ENCODE measurements around the gene MGP.

The MGP gene

GRCh38 chr12:14876833-14877232 lies 8.8 kb downstream of the MGP start:
- no peak overlapping the region for H3K23ac ChIP-seq (ENCODE audit: low read depth, low read length, poor library complexity)
- H2BK120ac ChIP-seq (ENCODE audit: low read depth, low read length) = no peak overlapping the region
- no peaks in the 10 kb centered on the region for H3K9me3 ChIP-seq (replicated peaks in 1 of 2; ENCODE audit: control insufficient read depth in 2 of 2, insufficient read depth in 1 of 2, low read depth in 1 of 2, low read length in 2 of 2)
- H2BK12ac ChIP-seq (ENCODE audit: low read length) = no peak overlapping the region
- H3K36me3 ChIP-seq (replicated peaks in 1 of 2; ENCODE audit: control insufficient read depth in 2 of 2, insufficient read depth in 2 of 2, low read length in 2 of 2) = no peaks in the 10 kb centered on the region
- no peak overlapping the region for H2AFZ ChIP-seq (ENCODE audit: low read length)
- no peak overlapping the region for H2BK15ac ChIP-seq (ENCODE audit: low read length)
- H3K79me1 ChIP-seq (ENCODE audit: low read depth, low read length) = no peaks in the 10 kb centered on the region
- no CpG with 5 or more reads among the region's 2 CpGs for WGBS, 2 donors (ENCODE audit: extremely low coverage in 2 of 2, insufficient read length in 2 of 2, insufficient replicate concordance in 1 of 2)
- no peak overlapping the region for H3K4me3 ChIP-seq (ENCODE audit: low read length in 2 of 2)
- H3K14ac ChIP-seq (ENCODE audit: low read length) = no peak overlapping the region
- H3K18ac ChIP-seq (ENCODE audit: low read length) = no peak overlapping the region
- H4K8ac ChIP-seq (ENCODE audit: low read depth, low read length) = no peak overlapping the region
- no peak overlapping the region for H2AK5ac ChIP-seq (ENCODE audit: low read depth, low read length)
- H4K91ac ChIP-seq (ENCODE audit: low read depth, low read length, poor library complexity) = no peak overlapping the region
- no peak overlapping the region for H3K9ac ChIP-seq (ENCODE audit: low read depth, low read length, poor library complexity)
- H3K4me2 ChIP-seq (ENCODE audit: insufficient read depth, low read length, poor library complexity, severe bottlenecking) = no peak overlapping the region
- H3K4me1 ChIP-seq (ENCODE audit: control insufficient read depth in 2 of 2, insufficient read depth in 1 of 2, low read depth in 1 of 2, low read length in 2 of 2) = no peaks in the 10 kb centered on the region
- no peak overlapping the region for H3K27ac ChIP-seq (replicated peaks; ENCODE audit: low read length)
- H2BK5ac ChIP-seq (ENCODE audit: low read length) = no peak overlapping the region
- no peak for DNase-seq (ENCODE audit: low spot score)
- H3K27me3 ChIP-seq (ENCODE audit: control insufficient read depth in 3 of 3, insufficient read depth in 3 of 3, low read depth in 1 of 3, low read length in 3 of 3) = no peaks in the 10 kb centered on the region
- no peak overlapping the region for H3K4ac ChIP-seq (ENCODE audit: low read length)

- no peak for DNase-seq (ENCODE audit: low spot score)
- no peak overlapping the region for H3K4me2 ChIP-seq (ENCODE audit: insufficient read depth, low read length, poor library complexity, severe bottlenecking)
- no peak overlapping the region for H3K4ac ChIP-seq (ENCODE audit: low read length)
- no peak overlapping the region for H2AFZ ChIP-seq (ENCODE audit: low read length)
- H4K91ac ChIP-seq (ENCODE audit: low read depth, low read length, poor library complexity) = no peak overlapping the region
- no peak overlapping the region for H4K8ac ChIP-seq (ENCODE audit: low read depth, low read length)
- H3K36me3 ChIP-seq (replicated peaks in 1 of 2; ENCODE audit: control insufficient read depth in 2 of 2, insufficient read depth in 2 of 2, low read length in 2 of 2) = no peaks in the 10 kb centered on the region
- H3K9me3 ChIP-seq (replicated peaks in 1 of 2; ENCODE audit: control insufficient read depth in 2 of 2, insufficient read depth in 1 of 2, low read depth in 1 of 2, low read length in 2 of 2) = no peaks in the 10 kb centered on the region
- H2BK15ac ChIP-seq (ENCODE audit: low read length) = no peak overlapping the region
- H3K27ac ChIP-seq (replicated peaks; ENCODE audit: low read length) = no peak overlapping the region
- H3K4me1 ChIP-seq (ENCODE audit: control insufficient read depth in 2 of 2, insufficient read depth in 1 of 2, low read depth in 1 of 2, low read length in 2 of 2) = no peaks in the 10 kb centered on the region
- no peak overlapping the region for H3K23ac ChIP-seq (ENCODE audit: low read depth, low read length, poor library complexity)
- H2BK12ac ChIP-seq (ENCODE audit: low read length) = no peak overlapping the region
- H2BK120ac ChIP-seq (ENCODE audit: low read depth, low read length) = no peak overlapping the region
- H2BK5ac ChIP-seq (ENCODE audit: low read length) = no peak overlapping the region
- WGBS, 2 donors (ENCODE audit: extremely low coverage in 2 of 2, insufficient read length in 2 of 2, insufficient replicate concordance in 1 of 2) = no CpG with 5 or more reads among the region's 3 CpGs
- H3K9ac ChIP-seq (ENCODE audit: low read depth, low read length, poor library complexity) = no peak overlapping the region
- H3K27me3 ChIP-seq (ENCODE audit: control insufficient read depth in 3 of 3, insufficient read depth in 3 of 3, low read depth in 1 of 3, low read length in 3 of 3) = no peaks in the 10 kb centered on the region
- H3K18ac ChIP-seq (ENCODE audit: low read length) = no peak overlapping the region
- no peak overlapping the region for H2AK5ac ChIP-seq (ENCODE audit: low read depth, low read length)
- no peaks in the 10 kb centered on the region for H3K79me1 ChIP-seq (ENCODE audit: low read depth, low read length)
- no peak overlapping the region for H3K14ac ChIP-seq (ENCODE audit: low read length)
- H3K4me3 ChIP-seq (ENCODE audit: low read length in 2 of 2) = no peak overlapping the region
Measured at GRCh38 chr12:14874882-14875281, 10.8 kb downstream of the MGP start.

GRCh38 chr12:14873440-14874185 lies 12.0 kb downstream of the MGP start:
- no peak overlapping the region for H3K27ac ChIP-seq (replicated peaks; ENCODE audit: low read length)
- H3K4ac ChIP-seq (ENCODE audit: low read length) = no peak overlapping the region
- H3K9me3 ChIP-seq (replicated peaks in 1 of 2; ENCODE audit: control insufficient read depth in 2 of 2, insufficient read depth in 1 of 2, low read depth in 1 of 2, low read length in 2 of 2) = no peaks in the 10 kb centered on the region
- no peak overlapping the region for H3K23ac ChIP-seq (ENCODE audit: low read depth, low read length, poor library complexity)
- H2BK120ac ChIP-seq (ENCODE audit: low read depth, low read length) = no peak overlapping the region
- no peaks in the 10 kb centered on the region for H3K79me1 ChIP-seq (ENCODE audit: low read depth, low read length)
- no peak overlapping the region for H3K4me2 ChIP-seq (ENCODE audit: insufficient read depth, low read length, poor library complexity, severe bottlenecking)
- no peak overlapping the region for H4K8ac ChIP-seq (ENCODE audit: low read depth, low read length)
- H3K4me3 ChIP-seq (ENCODE audit: low read length in 2 of 2) = no peak overlapping the region
- H2BK15ac ChIP-seq (ENCODE audit: low read length) = no peak overlapping the region
- no peak for DNase-seq (ENCODE audit: low spot score)
- H3K18ac ChIP-seq (ENCODE audit: low read length) = no peak overlapping the region
- H2BK5ac ChIP-seq (ENCODE audit: low read length) = no peak overlapping the region
- H3K4me1 ChIP-seq (ENCODE audit: control insufficient read depth in 2 of 2, insufficient read depth in 1 of 2, low read depth in 1 of 2, low read length in 2 of 2) = no peaks in the 10 kb centered on the region
- no peak overlapping the region for H3K9ac ChIP-seq (ENCODE audit: low read depth, low read length, poor library complexity)
- no peaks in the 10 kb centered on the region for H3K27me3 ChIP-seq (ENCODE audit: control insufficient read depth in 3 of 3, insufficient read depth in 3 of 3, low read depth in 1 of 3, low read length in 3 of 3)
- no CpG with 5 or more reads among the region's 1 CpG for WGBS, 2 donors (ENCODE audit: extremely low coverage in 2 of 2, insufficient read length in 2 of 2, insufficient replicate concordance in 1 of 2)
- H2AFZ ChIP-seq (ENCODE audit: low read length) = no peak overlapping the region
- no peak overlapping the region for H4K91ac ChIP-seq (ENCODE audit: low read depth, low read length, poor library complexity)
- no peak overlapping the region for H2BK12ac ChIP-seq (ENCODE audit: low read length)
- no peaks in the 10 kb centered on the region for H3K36me3 ChIP-seq (replicated peaks in 1 of 2; ENCODE audit: control insufficient read depth in 2 of 2, insufficient read depth in 2 of 2, low read length in 2 of 2)
- no peak overlapping the region for H3K14ac ChIP-seq (ENCODE audit: low read length)
- no peak overlapping the region for H2AK5ac ChIP-seq (ENCODE audit: low read depth, low read length)

- no CpG with 5 or more reads among the region's 1 CpG for WGBS, 2 donors (ENCODE audit: extremely low coverage in 2 of 2, insufficient read length in 2 of 2, insufficient replicate concordance in 1 of 2)
- Histone ChIP-seq H2BK12ac (ENCODE audit: low read length) (no peak overlapping the region), H4K91ac (ENCODE audit: low read depth, low read length, poor library complexity) (no peak overlapping the region), H3K18ac (ENCODE audit: low read length) (no peak overlapping the region), H3K4ac (ENCODE audit: low read length) (no peak overlapping the region), H4K8ac (ENCODE audit: low read depth, low read length) (no peak overlapping the region), H2BK5ac (ENCODE audit: low read length) (no peak overlapping the region), H3K4me1 (ENCODE audit: control insufficient read depth in 2 of 2, insufficient read depth in 1 of 2, low read depth in 1 of 2, low read length in 2 of 2) (no peaks in the 10 kb centered on the region), H3K27ac (replicated peaks; ENCODE audit: low read length) (no peak overlapping the region), H3K9ac (ENCODE audit: low read depth, low read length, poor library complexity) (no peak overlapping the region), H3K79me1 (ENCODE audit: low read depth, low read length) (no peaks in the 10 kb centered on the region), H3K9me3 (replicated peaks in 1 of 2; ENCODE audit: control insufficient read depth in 2 of 2, insufficient read depth in 1 of 2, low read depth in 1 of 2, low read length in 2 of 2) (no peaks in the 10 kb centered on the region), H3K23ac (ENCODE audit: low read depth, low read length, poor library complexity) (no peak overlapping the region), H3K4me2 (ENCODE audit: insufficient read depth, low read length, poor library complexity, severe bottlenecking) (no peak overlapping the region), H2AFZ (ENCODE audit: low read length) (no peak overlapping the region), H3K36me3 (replicated peaks in 1 of 2; ENCODE audit: control insufficient read depth in 2 of 2, insufficient read depth in 2 of 2, low read length in 2 of 2) (no peaks in the 10 kb centered on the region), H3K4me3 (ENCODE audit: low read length in 2 of 2) (no peak overlapping the region), H3K27me3 (ENCODE audit: control insufficient read depth in 3 of 3, insufficient read depth in 3 of 3, low read depth in 1 of 3, low read length in 3 of 3) (no peaks in the 10 kb centered on the region), H3K14ac (ENCODE audit: low read length) (no peak overlapping the region), H2BK120ac (ENCODE audit: low read depth, low read length) (no peak overlapping the region), H2BK15ac (ENCODE audit: low read length) (no peak overlapping the region), H2AK5ac (ENCODE audit: low read depth, low read length) (no peak overlapping the region)
- DNase-seq (ENCODE audit: low spot score) = no peak
Measured at GRCh38 chr12:14871886-14872285, 13.8 kb downstream of the MGP start.
